Type B pancreatic cell (in vitro differentiated cells): ENCODE data around the gene TEX14. TPM values are rescaled to one million over a fixed set of nuclear protein-coding genes. Genes with fewer than 3 reads are reported as not detected.

ENCODE experiments used
- DNase-seq: peaks from one replicate; pipeline ENCODE4 v3.0.0; 2021; ENCODE audit warnings: mixed read lengths; ENCODE audit not compliant: unreplicated experiment; ENCODE audit errors: extremely low spot score
- H3K27ac Mint-ChIP-seq: 2 replicates; pipeline ENCODE4 v1.8.0; 2021; ENCODE audit warnings: mild to moderate bottlenecking, mixed read lengths
- H3K27me3 Mint-ChIP-seq: 2 replicates; pipeline ENCODE4 v1.8.0; 2021; ENCODE audit warnings: mixed read lengths
- H3K36me3 Mint-ChIP-seq: 2 replicates; pipeline ENCODE4 v1.8.0; 2021; ENCODE audit warnings: mixed read lengths
- H3K4me1 Mint-ChIP-seq: one replicate; pipeline ENCODE4 v1.8.0; 2021; ENCODE audit warnings: mixed read lengths; ENCODE audit not compliant: unreplicated experiment
- H3K4me3 Mint-ChIP-seq: 2 replicates; pipeline ENCODE4 v1.8.0; 2021; ENCODE audit warnings: mild to moderate bottlenecking, mixed read lengths
- H3K9me3 Mint-ChIP-seq: 2 replicates; pipeline ENCODE4 v1.8.0; 2021; ENCODE audit warnings: mixed read lengths
- total RNA-seq: library from RNA; stranded (reverse); gene quantifications from 2 replicates; pipeline ENCODE4 v1.2.1, GENCODE V29; 2021; ENCODE audit warnings: low replicate concordance
- TF ChIP-seq, protein P1 (sequence below): fragments of 200-600 bp; sonication (generic); conservative IDR thresholded peaks from 2 replicates; pipeline ENCODE4 v1.5.0; 2021; ENCODE audit warnings: antibody characterized with exemption, mild to moderate bottlenecking

Gene TEX14
- total RNA-seq, 1 donor from 2014 or later = 0.34 TPM

DNA sequence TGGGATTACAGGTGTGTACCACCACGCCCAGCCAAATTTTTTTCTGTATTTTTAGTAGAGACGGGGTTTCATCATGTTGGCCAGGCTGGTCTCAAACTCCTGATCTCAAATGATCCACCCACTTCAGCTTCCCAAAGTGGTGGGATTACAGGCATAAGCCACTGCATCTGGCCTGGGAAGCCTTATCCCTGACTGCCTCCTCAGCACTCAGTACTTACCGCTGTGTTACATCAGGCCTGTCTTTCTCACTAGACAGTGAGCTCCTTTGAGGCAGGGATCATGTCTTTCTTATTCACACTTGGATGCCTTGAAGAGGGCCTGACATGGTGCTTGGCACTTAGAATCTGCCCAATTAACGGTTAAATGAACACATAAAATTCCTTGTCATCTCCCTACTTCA lies 121.1 kb downstream of the TEX14 start:
- no peaks in the 10 kb centered on the region for H3K27me3 Mint-ChIP-seq
- TF ChIP-seq, protein P1, sequence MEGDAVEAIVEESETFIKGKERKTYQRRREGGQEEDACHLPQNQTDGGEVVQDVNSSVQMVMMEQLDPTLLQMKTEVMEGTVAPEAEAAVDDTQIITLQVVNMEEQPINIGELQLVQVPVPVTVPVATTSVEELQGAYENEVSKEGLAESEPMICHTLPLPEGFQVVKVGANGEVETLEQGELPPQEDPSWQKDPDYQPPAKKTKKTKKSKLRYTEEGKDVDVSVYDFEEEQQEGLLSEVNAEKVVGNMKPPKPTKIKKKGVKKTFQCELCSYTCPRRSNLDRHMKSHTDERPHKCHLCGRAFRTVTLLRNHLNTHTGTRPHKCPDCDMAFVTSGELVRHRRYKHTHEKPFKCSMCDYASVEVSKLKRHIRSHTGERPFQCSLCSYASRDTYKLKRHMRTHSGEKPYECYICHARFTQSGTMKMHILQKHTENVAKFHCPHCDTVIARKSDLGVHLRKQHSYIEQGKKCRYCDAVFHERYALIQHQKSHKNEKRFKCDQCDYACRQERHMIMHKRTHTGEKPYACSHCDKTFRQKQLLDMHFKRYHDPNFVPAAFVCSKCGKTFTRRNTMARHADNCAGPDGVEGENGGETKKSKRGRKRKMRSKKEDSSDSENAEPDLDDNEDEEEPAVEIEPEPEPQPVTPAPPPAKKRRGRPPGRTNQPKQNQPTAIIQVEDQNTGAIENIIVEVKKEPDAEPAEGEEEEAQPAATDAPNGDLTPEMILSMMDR = no peak

DNA sequence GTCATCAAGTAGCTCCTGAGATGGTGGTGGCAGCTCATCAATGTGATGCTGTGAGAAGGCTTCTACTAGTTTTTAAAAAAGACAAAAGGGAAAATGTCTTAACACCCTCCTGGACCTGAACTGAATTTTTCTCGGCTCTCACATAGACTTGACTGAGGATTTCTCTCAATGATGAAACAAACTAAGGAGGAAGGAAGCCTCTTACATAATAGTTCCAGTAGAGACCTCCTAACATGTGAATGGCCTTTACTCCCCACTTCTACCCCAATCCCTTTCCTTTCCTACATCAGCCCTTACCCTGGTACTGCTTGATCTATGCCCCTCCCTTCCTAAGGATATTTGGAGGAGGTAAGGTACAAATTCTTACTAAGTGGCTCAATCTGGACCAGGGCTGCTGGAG lies 122.6 kb downstream of the TEX14 start:
- no peaks in the 10 kb centered on the region for H3K27me3 Mint-ChIP-seq
- H3K9me3 Mint-ChIP-seq = no peaks in the 10 kb centered on the region
- H3K36me3 Mint-ChIP-seq = no peaks in the 10 kb centered on the region
- DNase-seq = no peak
- H3K4me3 Mint-ChIP-seq = no peak overlapping the region
- H3K27ac Mint-ChIP-seq = no peak overlapping the region
- H3K4me1 Mint-ChIP-seq = no peaks in the 10 kb centered on the region
- TF ChIP-seq, protein P1 = no peak

More for the DNA sequence above, 121.1 kb downstream of the TEX14 start:
- Mint-ChIP-seq H3K36me3 (no peaks in the 10 kb centered on the region), H3K9me3 (no peaks in the 10 kb centered on the region), H3K4me3 (no peak overlapping the region), H3K27ac (no peak overlapping the region), H3K4me1 (no peaks in the 10 kb centered on the region)
- DNase-seq = no peak

GRCh38 chr17:58568044-58568799 lies 123.6 kb downstream of the TEX14 start:
- no peaks in the 10 kb centered on the region for H3K4me1 Mint-ChIP-seq
- no peaks in the 10 kb centered on the region for H3K9me3 Mint-ChIP-seq
- H3K27ac Mint-ChIP-seq = no peak overlapping the region
- TF ChIP-seq, protein P1 = no peak
- no peak for DNase-seq
- H3K27me3 Mint-ChIP-seq = no peaks in the 10 kb centered on the region
- no peaks in the 10 kb centered on the region for H3K36me3 Mint-ChIP-seq
- no peak overlapping the region for H3K4me3 Mint-ChIP-seq

DNA sequence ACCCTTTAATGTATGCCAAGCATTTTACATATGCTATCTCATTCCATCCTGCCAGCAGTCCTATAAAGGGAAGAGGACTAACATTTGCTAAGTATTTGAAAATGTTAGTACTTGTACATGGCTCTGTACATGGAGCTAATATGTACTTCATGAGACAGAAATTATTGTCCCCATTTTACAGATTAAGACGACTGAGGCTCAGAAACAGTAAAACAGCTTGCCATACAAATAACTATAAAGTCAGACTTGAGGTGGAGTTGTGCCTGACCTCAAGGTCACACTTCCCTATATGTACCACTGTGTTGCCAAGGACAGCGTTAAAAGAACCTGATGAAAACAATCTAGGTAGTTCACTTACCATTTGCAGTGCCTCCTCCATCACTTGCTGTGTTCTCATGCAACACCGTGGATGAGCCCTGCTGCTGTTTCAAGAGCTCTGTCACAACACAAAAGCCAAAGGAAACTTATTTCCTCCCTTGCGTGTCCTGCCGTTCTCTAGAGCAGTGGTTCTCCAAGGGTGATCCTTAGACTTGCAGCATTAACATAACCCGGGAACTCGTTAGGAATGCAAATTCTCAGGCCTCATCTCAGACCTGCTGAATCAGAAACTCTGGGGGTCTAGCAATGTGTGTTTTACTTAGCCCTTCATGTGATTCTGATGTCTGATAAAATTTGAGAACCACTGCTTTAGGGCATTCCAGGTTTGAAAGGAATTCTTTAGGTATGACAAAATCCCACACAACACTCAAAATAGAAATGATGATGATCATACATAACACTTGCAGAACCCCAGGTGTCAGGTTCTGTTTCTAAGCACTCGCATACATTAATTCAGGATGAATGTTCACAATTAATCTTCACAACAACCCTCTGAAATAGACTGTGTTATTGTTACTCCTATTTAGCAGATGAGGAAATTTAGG lies 126.2 kb downstream of the TEX14 start:
- no peaks in the 10 kb centered on the region for H3K4me1 Mint-ChIP-seq
- H3K4me3 Mint-ChIP-seq = no peak overlapping the region
- no peak overlapping the region for H3K27ac Mint-ChIP-seq
- TF ChIP-seq, protein P1 = no peak
- DNase-seq = no peak
- no peaks in the 10 kb centered on the region for H3K9me3 Mint-ChIP-seq
- H3K36me3 Mint-ChIP-seq = no peaks in the 10 kb centered on the region
- no peaks in the 10 kb centered on the region for H3K27me3 Mint-ChIP-seq

- Mint-ChIP-seq H3K9me3 (no peaks in the 10 kb centered on the region), H3K27ac (no peak overlapping the region), H3K4me1 (no peaks in the 10 kb centered on the region), H3K4me3 (no peak overlapping the region), H3K27me3 (no peaks in the 10 kb centered on the region), H3K36me3 (no peaks in the 10 kb centered on the region)
- no peak for DNase-seq
- TF ChIP-seq, protein P1 = no peak
Observed at GRCh38 chr17:58564971-58565370, 126.9 kb downstream of the TEX14 start.
